Activated CD8-positive, alpha-beta memory T cell treated with anti-CD3 and anti-CD28 coated beads for 4 hours (primary cell): ENCODE measurements around the gene PSTPIP1.

Experiments
- DNase-seq, 2 donors: peaks; one replicate each; pipeline ENCODE4 v3.0.0-alpha.2; 2020; ENCODE audit warnings: low read depth in 2 of 2

The PSTPIP1 gene

DNA sequence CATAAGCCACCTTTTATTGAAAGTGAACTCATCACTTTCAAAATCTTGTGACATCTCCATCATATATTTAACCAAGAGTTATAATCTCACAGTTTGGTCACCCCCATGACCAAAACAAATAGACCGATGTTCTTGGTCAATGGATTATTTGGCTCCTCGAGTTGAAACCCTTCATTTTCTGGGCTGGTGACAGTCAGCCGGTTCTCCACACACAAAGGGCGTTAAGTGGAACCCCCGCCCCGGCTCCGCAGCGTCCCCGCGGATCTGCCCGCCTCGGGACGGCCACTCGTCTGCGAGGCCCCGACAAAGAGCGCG lies 75.2 kb downstream of the PSTPIP1 start:
- DNase-seq, result no peak

DNA sequence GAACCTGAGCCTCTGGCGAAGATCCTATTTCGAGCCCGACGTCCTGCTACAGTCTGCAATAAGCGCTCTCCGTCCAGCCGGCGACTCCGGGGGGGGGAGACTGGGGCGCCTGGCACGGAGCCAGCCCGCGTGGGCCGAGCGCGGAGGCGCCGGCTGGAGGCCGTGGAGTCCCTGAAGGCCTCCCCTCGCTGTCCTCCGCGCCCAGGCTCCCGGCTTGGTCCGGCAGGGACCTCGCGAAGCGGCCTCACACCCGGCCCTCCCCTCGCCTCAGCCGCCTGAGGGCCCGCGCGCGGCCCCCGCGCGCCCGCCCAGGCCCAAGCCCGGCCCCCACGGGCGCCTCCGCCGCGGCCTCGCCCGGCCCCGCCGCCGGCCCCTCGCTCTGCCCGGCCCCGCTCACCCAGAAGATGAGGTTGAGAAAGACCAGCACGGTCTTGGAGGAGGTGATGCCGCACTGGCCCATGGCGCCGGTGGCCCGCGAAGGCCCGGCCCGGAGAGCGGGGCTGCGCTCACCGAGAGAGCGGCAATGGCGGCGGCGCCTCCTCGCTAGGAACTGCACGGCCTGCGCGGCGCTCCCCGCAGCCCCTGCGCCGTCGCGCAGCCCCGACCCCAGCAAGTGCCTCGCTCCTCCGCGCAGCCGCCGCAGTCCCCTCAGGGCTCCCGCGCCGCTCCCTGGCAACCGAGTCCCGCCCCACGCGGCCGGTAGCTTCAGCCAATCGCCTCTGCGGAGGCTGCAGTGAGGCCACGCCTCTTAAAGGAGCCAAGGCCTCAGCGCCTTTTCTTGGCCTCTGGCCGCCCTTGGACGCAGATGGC lies 75.8 kb downstream of the PSTPIP1 start, which contains the start of gene TSPAN3:
TSS of gene TSPAN3 (minus strand) at position 615 of the 810 bp plus-strand sequence. CDS start at position 460, 155 bp downstream.
- peak; percentile 84 to 85 for DNase-seq

DNA sequence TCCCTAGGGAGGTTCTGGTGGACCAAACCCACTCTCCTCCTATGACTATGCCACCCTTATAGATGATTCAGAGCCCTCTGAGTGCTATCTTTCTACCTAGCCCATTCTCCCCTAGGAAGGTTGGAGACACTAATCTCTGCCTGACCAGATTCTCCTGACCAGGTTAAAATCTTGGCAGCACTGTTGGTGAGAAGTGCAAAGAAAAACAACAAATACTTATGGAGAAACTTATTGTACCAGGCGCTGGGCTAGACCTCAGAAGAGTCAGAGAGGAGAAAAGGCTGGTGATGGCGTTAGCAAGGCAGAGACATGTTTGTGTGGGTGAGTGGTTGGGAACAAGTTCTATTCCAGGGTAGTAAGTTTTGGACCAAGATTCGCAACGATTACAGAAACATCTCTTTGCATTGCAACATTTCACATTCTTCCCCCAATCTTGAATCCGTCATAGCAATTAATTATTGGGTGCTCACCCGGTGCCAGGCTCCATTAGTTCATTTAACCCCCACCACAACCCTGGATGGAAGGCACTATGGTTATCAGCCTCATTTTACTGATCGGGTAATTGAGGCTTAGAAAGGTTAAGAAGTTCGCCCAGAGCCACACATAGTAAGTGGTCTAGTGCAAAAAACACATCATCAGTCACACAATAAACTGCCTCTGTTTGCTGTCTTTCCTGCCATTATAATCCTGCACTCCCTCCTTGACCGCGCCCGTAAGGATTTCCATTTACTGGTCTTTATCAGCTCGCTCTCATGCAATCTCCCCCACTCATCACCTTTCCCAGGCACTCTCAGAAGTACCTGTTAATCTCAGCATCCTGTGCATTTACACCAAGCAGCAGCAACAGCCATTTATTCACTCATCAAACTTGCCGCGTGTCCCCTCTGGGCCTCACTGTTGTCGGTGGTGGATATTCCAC lies 76.6 kb downstream of the PSTPIP1 start:
- DNase-seq, result no peak

- DNase-seq, result no peak
These were observed 79.4 kb downstream of the PSTPIP1 start for GRCh38 chr15:77074350-77074749.

DNA sequence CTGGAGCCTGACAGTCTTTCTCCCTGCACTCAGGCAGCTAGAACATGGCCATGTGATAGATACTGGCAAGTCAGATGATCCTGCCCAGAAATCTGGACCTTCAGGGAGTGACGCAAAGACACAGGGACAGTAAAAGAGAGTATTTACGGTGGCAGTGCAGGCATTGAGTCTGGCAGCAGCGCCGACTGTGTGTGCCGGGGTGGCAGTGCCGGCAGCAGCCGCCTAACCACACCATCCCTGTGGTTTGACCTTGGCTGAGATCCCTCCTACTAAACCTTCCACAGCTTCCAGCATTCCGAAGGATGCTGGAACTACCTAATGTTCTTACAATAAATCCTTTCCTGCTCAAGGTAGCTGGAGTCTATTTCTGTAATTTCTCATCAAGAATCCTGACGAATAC lies 80.6 kb downstream of the PSTPIP1 start:
- no peak for DNase-seq

GRCh38 chr15:77076323-77076915 lies 81.5 kb downstream of the PSTPIP1 start:
- DNase-seq, result no peak

GRCh38 chr15:77081971-77082370 lies 87.0 kb downstream of the PSTPIP1 start:
- DNase-seq, result no peak

GRCh38 chr15:77083381-77084160 lies 88.6 kb downstream of the PSTPIP1 start:
- DNase-seq, result peak; percentile 20 to 33

- no peak for DNase-seq
These were observed 89.5 kb downstream of the PSTPIP1 start for GRCh38 chr15:77084436-77084835.

GRCh38 chr15:77085297-77085696 lies 90.4 kb downstream of the PSTPIP1 start:
- no peak for DNase-seq
